Endothelial cell of umbilical vein (primary cell): ENCODE results near the gene HK1. TPM values are rescaled to one million over a fixed set of nuclear protein-coding genes. Genes with fewer than 3 reads are reported as not detected.

ENCODE experiments used
- BruUV-seq: library from RNA; stranded (reverse); fragments of 400-500 nt; replicated peaks from 2 replicates; lab custom pipeline; 2021; lab: Mats Ljungman, UMichigan
- CTCF ChIA-PET: fragments of 300-600, 350-600 bp; sonication (Branson Sonifier 250); formaldehyde crosslinking; loops from one replicate; lab custom pipeline; 2021; ENCODE audit warnings: antibody characterized with exemption, inconsistent platforms; lab: Charles Lee
- POLR2A ChIA-PET: fragments of 300-600, 350-600 bp; sonication (Branson Sonifier 250); formaldehyde crosslinking; loops from one replicate; lab custom pipeline; 2021; ENCODE audit warnings: antibody characterized with exemption, inconsistent platforms; lab: Charles Lee
- DNase-seq: peaks from one replicate; pipeline ENCODE4 v3.0.0-alpha.2; 2011; ENCODE audit warnings: low read depth, low spot score
- FAIRE-seq: peaks from 2 replicates; lab custom pipeline; 2011; peaks lifted over from hg19 to GRCh38; lab: Jason Lieb, UNC
- H2AFZ ChIP-seq: 2 replicates; pipeline ENCODE4 v1.6.0; 2012; ENCODE audit warnings: low read depth, low read length, control low read depth, inconsistent platforms
- H3K27ac ChIP-seq: 2 replicates; pipeline ENCODE4 v1.5.1; 2011; ENCODE audit warnings: low read depth, mild to moderate bottlenecking, control low read depth, low read length, moderate library complexity; ENCODE audit not compliant: insufficient read depth
- H3K27me3 ChIP-seq, 2 experiments: 2 replicates each; pipeline versions ENCODE4 v1.6.0 to v1.6.1; 2011; ENCODE audit warnings: low read length in 2 of 2, mixed read lengths in 1 of 2; ENCODE audit not compliant: control insufficient read depth in 2 of 2, insufficient read depth in 2 of 2
- H3K36me3 ChIP-seq, 2 experiments: 2 replicates in 1 of 2; 3 replicates in 1 of 2; pipeline ENCODE4 v1.5.1; 2011; ENCODE audit warnings: low read length in 2 of 2, mild to moderate bottlenecking in 1 of 2, moderate library complexity in 1 of 2; ENCODE audit not compliant: control insufficient read depth in 2 of 2, insufficient read depth in 2 of 2; ENCODE audit errors: extremely low read depth in 1 of 2
- H3K4me1 ChIP-seq: 3 replicates; pipeline ENCODE4 v1.5.1; 2011; ENCODE audit warnings: mild to moderate bottlenecking, low read length; ENCODE audit not compliant: control insufficient read depth, insufficient read depth; ENCODE audit errors: extremely low read depth
- H3K4me2 ChIP-seq: 2 replicates; pipeline ENCODE4 v1.6.1; 2011; ENCODE audit warnings: low read length, control low read depth, mixed read lengths; ENCODE audit not compliant: insufficient read depth
- H3K4me3 ChIP-seq, 3 experiments: fragments of 200-600 bp in 1 of 3; sonication (generic), shearing (Covaris generic) in 1 of 3; replicated peaks in 1 of 3; 2 replicates each; pipeline ENCODE4 v1.5.1; 2011 to 2016; ENCODE audit warnings: control low read depth in 3 of 3, low read length in 3 of 3, mild to moderate bottlenecking in 2 of 3, inconsistent platforms in 1 of 3, low read depth in 1 of 3, moderate library complexity in 1 of 3; ENCODE audit not compliant: insufficient read depth in 1 of 3
- H3K79me2 ChIP-seq: 2 replicates; pipeline ENCODE4 v1.6.0; 2012; ENCODE audit warnings: low read length, inconsistent platforms; ENCODE audit not compliant: control insufficient read depth, insufficient read depth
- H3K9ac ChIP-seq: replicated peaks from 2 replicates; pipeline ENCODE3; 2011; ENCODE audit warnings: low read length, control low read depth; ENCODE audit not compliant: insufficient read depth; ENCODE audit errors: extremely low read depth
- H3K9me1 ChIP-seq: replicated peaks from 3 replicates; pipeline ENCODE4 v1.6.0; 2011; ENCODE audit warnings: mild to moderate bottlenecking, low read length; ENCODE audit not compliant: control insufficient read depth, insufficient read depth; ENCODE audit errors: extremely low read depth
- H3K9me3 ChIP-seq: replicated peaks from 2 replicates; pipeline ENCODE4 v1.5.1; 2012; ENCODE audit warnings: low read length, inconsistent platforms; ENCODE audit not compliant: control insufficient read depth, insufficient read depth
- H4K20me1 ChIP-seq: replicated peaks from 2 replicates; pipeline ENCODE3; 2011; ENCODE audit warnings: mild to moderate bottlenecking, low read length; ENCODE audit not compliant: control insufficient read depth, insufficient read depth; ENCODE audit errors: extremely low read depth
- FOS ChIP-seq: IDR thresholded peaks from 2 replicates; pipeline ENCODE4 v1.6.1; 2011; ENCODE audit warnings: mild to moderate bottlenecking, low read length, moderate library complexity, borderline replicate concordance; ENCODE audit not compliant: insufficient read depth
- GATA2 ChIP-seq: IDR thresholded peaks from 2 replicates; pipeline ENCODE4 v1.7.0; 2011; ENCODE audit warnings: low read depth, mild to moderate bottlenecking, moderate library complexity, mixed read lengths, low read length; ENCODE audit not compliant: insufficient read length, insufficient read depth
- JUN ChIP-seq: IDR thresholded peaks from 2 replicates; pipeline ENCODE4 v1.6.1; 2011; ENCODE audit warnings: borderline replicate concordance, low read depth; ENCODE audit not compliant: insufficient read length, insufficient read depth
- MYC ChIP-seq: IDR thresholded peaks from one replicate; pipeline ENCODE4 v1.6.1; 2011; ENCODE audit warnings: mild to moderate bottlenecking, low read depth, low read length
- dilution Hi-C: fragments of 300-500 bp; cut with MboI; formaldehyde crosslinking; loops from one replicate; pipeline ENCODE4 v1.15.0; 2019; ENCODE audit warnings: low sequenced_read_pairs; ENCODE audit not compliant: extremely low pct_ligation_motif_present
- intact Hi-C: fragments of 100-400 bp; cut with micrococcal nuclease; formaldehyde crosslinking; loops from one replicate; pipeline ENCODE4 v1.10.0; 2022
- polyA plus RNA-seq, 4 experiments: library from polyadenylated mRNA; depleted of rRNA in 3 of 4; stranded (reverse) in 3 of 4; unstranded in 1 of 4; fragments of >200 nt; gene quantifications; 2 replicates each; pipeline versions ENCODE4 v1.2.1 to v1.2.3, GENCODE V29; 2011 to 2012; ENCODE audit warnings: missing spikeins in 1 of 4
- total RNA-seq: library from RNA; stranded (reverse); gene quantifications from 2 replicates; pipeline ENCODE4 v1.2.3, GENCODE V29; 2021
- TF ChIP-seq, protein P1 (sequence below), 2 donors: IDR thresholded peaks; 1 replicate in 1 of 2; 2 replicates in 1 of 2; pipeline ENCODE4 v1.5.1; 2011; ENCODE audit warnings: low read length in 2 of 2, mild to moderate bottlenecking in 2 of 2, moderate library complexity in 2 of 2, control low read depth in 1 of 2, inconsistent platforms in 1 of 2, low read depth in 1 of 2; ENCODE audit not compliant: insufficient read depth in 1 of 2; ENCODE audit errors: extremely low read depth in 1 of 2
- TF ChIP-seq, protein P2 (sequence below): IDR thresholded peaks from 2 replicates; pipeline ENCODE4 v1.6.1; 2011; ENCODE audit not compliant: insufficient read depth, insufficient read length

Gene HK1
- total and polyA plus RNA-seq, 2 donors (not counting 3 experiments of a cell fraction or from before 2014, with no cell fraction given): 50.8 to 121 TPM

DNA sequence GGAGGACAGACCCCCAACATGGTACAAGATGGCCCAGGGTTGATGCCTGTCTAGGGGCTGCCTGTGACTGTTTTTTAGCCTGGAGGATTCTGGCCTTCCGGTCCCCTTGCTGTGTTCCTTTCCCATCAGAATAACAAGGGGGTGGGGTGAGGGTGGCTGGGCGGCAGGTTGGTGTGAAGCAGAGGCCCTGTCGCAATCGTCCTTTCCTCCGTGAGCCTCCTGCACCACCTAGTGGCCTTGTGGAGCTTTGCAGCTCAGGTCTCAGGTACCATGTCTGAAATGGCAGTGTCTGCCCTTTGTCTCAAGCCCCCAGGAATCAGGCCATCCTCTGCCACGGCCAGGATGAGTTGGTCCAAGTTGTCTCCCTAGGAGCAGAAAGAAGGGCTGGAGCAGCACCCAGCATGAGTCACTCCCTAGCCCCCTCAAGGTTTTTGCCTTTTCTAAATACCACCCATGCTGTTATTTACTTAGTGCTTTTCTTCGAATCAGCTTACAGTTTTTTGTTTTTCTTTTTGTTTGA, 114.2 kb downstream of the HK1 start:
- POLR2A ChIA-PET: no interaction called here
- DNase-seq (peak; percentile 78), FAIRE-seq (peak; percentile 89)
- peaks cover 7 to 8% of the 10 kb centered on the region in 2 experiments for H3K36me3 ChIP-seq
- H3K9me3 ChIP-seq: no peaks in the 10 kb centered on the region
- H3K27me3 ChIP-seq: no peaks in the 10 kb centered on the region
- H3K9ac ChIP-seq: no peak overlapping the region
- no peak overlapping the region for H3K4me2 ChIP-seq
- H3K9me1 ChIP-seq: no peaks in the 10 kb centered on the region
- no peak overlapping the region for H3K27ac ChIP-seq
- no peaks in the 10 kb centered on the region for H3K79me2 ChIP-seq
- TF ChIP-seq, protein P1, sequence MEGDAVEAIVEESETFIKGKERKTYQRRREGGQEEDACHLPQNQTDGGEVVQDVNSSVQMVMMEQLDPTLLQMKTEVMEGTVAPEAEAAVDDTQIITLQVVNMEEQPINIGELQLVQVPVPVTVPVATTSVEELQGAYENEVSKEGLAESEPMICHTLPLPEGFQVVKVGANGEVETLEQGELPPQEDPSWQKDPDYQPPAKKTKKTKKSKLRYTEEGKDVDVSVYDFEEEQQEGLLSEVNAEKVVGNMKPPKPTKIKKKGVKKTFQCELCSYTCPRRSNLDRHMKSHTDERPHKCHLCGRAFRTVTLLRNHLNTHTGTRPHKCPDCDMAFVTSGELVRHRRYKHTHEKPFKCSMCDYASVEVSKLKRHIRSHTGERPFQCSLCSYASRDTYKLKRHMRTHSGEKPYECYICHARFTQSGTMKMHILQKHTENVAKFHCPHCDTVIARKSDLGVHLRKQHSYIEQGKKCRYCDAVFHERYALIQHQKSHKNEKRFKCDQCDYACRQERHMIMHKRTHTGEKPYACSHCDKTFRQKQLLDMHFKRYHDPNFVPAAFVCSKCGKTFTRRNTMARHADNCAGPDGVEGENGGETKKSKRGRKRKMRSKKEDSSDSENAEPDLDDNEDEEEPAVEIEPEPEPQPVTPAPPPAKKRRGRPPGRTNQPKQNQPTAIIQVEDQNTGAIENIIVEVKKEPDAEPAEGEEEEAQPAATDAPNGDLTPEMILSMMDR (IDR thresholded peaks at IDR 0.05; ENCODE audit: extremely low read depth in 1 of 2, insufficient read depth in 1 of 2, low read depth in 1 of 2, low read length in 2 of 2): peak; percentile 92 to 93
- TF ChIP-seq, protein P2, sequence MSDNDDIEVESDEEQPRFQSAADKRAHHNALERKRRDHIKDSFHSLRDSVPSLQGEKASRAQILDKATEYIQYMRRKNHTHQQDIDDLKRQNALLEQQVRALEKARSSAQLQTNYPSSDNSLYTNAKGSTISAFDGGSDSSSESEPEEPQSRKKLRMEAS: no peak
- CTCF ChIA-PET: interaction anchor here (0.6 to 6.0 kb wide), 44 partner anchors 10 to 412 kb away, joined by 3 to 103 read pairs (median 4); partner anchors contain the start of gene HK1
- intact Hi-C loops: loop anchor here (1.0 to 5.0 kb wide), 3 partner anchors 45 to 155 kb away; no protein-coding TSS in a partner anchor
- no peak overlapping the region for H3K4me3 ChIP-seq
- BruUV-seq: no TSS peak
- H2AFZ ChIP-seq: no peak overlapping the region
- no peaks in the 10 kb centered on the region for H4K20me1 ChIP-seq
- dilution Hi-C loops: loop anchor here (25.0 kb wide), 1 partner anchor 155 kb away; no protein-coding TSS in a partner anchor
- peaks cover 4% of the 10 kb centered on the region for H3K4me1 ChIP-seq

DNA sequence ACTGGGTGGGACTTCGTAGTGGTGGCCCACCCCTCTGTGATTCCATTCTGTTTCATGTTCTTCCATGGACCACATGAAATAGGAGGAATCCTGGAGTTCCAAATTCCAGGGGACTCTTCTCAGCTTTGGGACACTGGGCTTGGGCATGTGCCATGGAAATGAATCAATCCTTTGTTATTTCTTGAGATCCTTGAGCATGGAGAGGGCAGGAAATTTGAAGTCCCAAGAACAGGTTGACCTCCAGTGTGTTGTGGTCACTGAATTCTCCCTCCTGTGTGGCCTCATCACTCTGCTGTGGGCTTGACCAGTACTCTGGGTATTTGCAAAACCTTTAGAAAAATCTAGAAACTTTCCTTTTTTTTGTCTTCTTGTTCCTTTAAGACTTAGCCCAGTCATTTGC, 115.7 kb downstream of the HK1 start:
- TF ChIP-seq GATA2: no peak
- TF ChIP-seq, protein P1 (IDR thresholded peaks at IDR 0.05; ENCODE audit: extremely low read depth in 1 of 2, insufficient read depth in 1 of 2, low read depth in 1 of 2, low read length in 2 of 2): no peak
- no peak for TF ChIP-seq JUN
- no peak for TF ChIP-seq FOS
- TF ChIP-seq MYC: no peak
- dilution Hi-C loops: loop anchor here (25.0 kb wide), 1 partner anchor 157 kb away; no protein-coding TSS in a partner anchor
- ChIA-PET POLR2A (interaction anchor here (0.9 kb wide), 1 partner anchor 13 kb away, joined by 4 read pairs; no protein-coding TSS in a partner anchor), CTCF (interaction anchor here (2.1 to 6.0 kb wide), 4 partner anchors 10 to 160 kb away, joined by 17 to 103 read pairs (median 62); no protein-coding TSS in a partner anchor)
- Histone ChIP-seq H3K4me2 (no peak overlapping the region), H3K36me3 (peaks cover 0 to 14% of the 10 kb centered on the region in 2 experiments), H3K9me1 (no peaks in the 10 kb centered on the region), H3K79me2 (no peaks in the 10 kb centered on the region), H4K20me1 (no peaks in the 10 kb centered on the region), H3K9ac (no peak overlapping the region), H2AFZ (no peak overlapping the region), H3K9me3 (no peaks in the 10 kb centered on the region), H3K27me3 (no peaks in the 10 kb centered on the region), H3K4me1 (peaks cover 4% of the 10 kb centered on the region), H3K27ac (no peak overlapping the region), H3K4me3 (no peak overlapping the region)
- no peak for FAIRE-seq
- BruUV-seq: no TSS peak
- intact Hi-C loops: loop anchor here (5.0 kb wide), 1 partner anchor 47 kb away; no protein-coding TSS in a partner anchor
- DNase-seq: no peak
